ENCODE data around the gene LBHD1. TPM values are rescaled to one million over a fixed set of nuclear protein-coding genes. Genes with fewer than 3 reads are reported as not detected.

LBHD1 gene
- total and polyA plus RNA-seq, 2 of the 13 experiments (the other 11 are each of a cell fraction or from before 2014, with no cell fraction given), result 3.2 to 3.7 TPM

GRCh38 chr11:62666259-62666926 lies 5.7 kb downstream of the LBHD1 start (continued):
- TF ChIP-seq HOXA5 (CRISPR knock-in tag; IDR thresholded peaks at IDR 0.05) (0 out of 2 replicates have a peak, but pooled peaks have one; percentile 54), ZNF740 (CRISPR knock-in tag; IDR thresholded peaks at IDR 0.05) (0 out of 2 replicates have a peak, but pooled peaks have one; percentile 19), AGO2 (optimal IDR thresholded peaks at IDR 0.05; ENCODE audit: low read depth, low read length) (peak; percentile 89), ZNF451 (CRISPR knock-in tag; IDR thresholded peaks at IDR 0.05) (no peak), ZNF362 (CRISPR knock-in tag; IDR thresholded peaks at IDR 0.05; ENCODE audit: borderline replicate concordance) (no peak), NR2F6 (IDR thresholded peaks at IDR 0.05) (no peak), NR2F6 (CRISPR knock-in tag; IDR thresholded peaks at IDR 0.05) (no peak), MED8 (CRISPR knock-in tag; IDR thresholded peaks at IDR 0.05; ENCODE audit: insufficient replicate concordance) (no peak), ZNF709 (CRISPR knock-in tag; IDR thresholded peaks at IDR 0.05) (0 out of 2 replicates have a peak, but pooled peaks have one; percentile 9), IRX3 (CRISPR knock-in tag; IDR thresholded peaks at IDR 0.05; ENCODE audit: borderline replicate concordance, low read depth) (no peak), KDM2A (CRISPR knock-in tag; IDR thresholded peaks at IDR 0.05; ENCODE audit: borderline replicate concordance, low read depth) (no peak), ZMYM3 (CRISPR knock-in tag; IDR thresholded peaks at IDR 0.05) (no peak), TOPORS (CRISPR knock-in tag; IDR thresholded peaks at IDR 0.05) (no peak), CEBPZ (IDR thresholded peaks at IDR 0.05; ENCODE audit: low read length) (no peak), CREM (IDR thresholded peaks at IDR 0.05) (0 out of 2 replicates have a peak, but pooled peaks have one; percentile 3), CREM (CRISPR knock-in tag; IDR thresholded peaks at IDR 0.05) (no peak), CBX1 (IDR thresholded peaks at IDR 0.05; ENCODE audit: low read depth) (no peak), SMAD3 (CRISPR knock-in tag; IDR thresholded peaks at IDR 0.05) (no peak), UBTF (CRISPR knock-in tag; IDR thresholded peaks at IDR 0.05) (no peak), ASH2L (IDR thresholded peaks at IDR 0.05; ENCODE audit: insufficient read length, low read depth, low read length) (no peak), ZNF44 (CRISPR knock-in tag; IDR thresholded peaks at IDR 0.05) (no peak), HHEX (CRISPR knock-in tag; IDR thresholded peaks at IDR 0.05) (no peak), NCOA5 (CRISPR knock-in tag; IDR thresholded peaks at IDR 0.05) (0 out of 2 replicates have a peak, but pooled peaks have one; percentile 74), MXD3 (CRISPR knock-in tag; IDR thresholded peaks at IDR 0.05) (no peak)

All from HepG2 (cell line).